ENCODE data around the gene GRK5. TPM values are rescaled to one million over a fixed set of nuclear protein-coding genes. Genes with fewer than 3 reads are reported as not detected.

GRK5 gene
- total and polyA plus RNA-seq, 2 donors from 2014 or later = 7.3 to 18.7 TPM

- no peaks in the 10 kb centered on the region for H3K27me3 ChIP-seq (ENCODE audit: control insufficient read depth, insufficient read depth, low read length)
- FAIRE-seq = no peak
- no peaks in the 10 kb centered on the region for H3K9me3 ChIP-seq (ENCODE audit: control insufficient read depth in 2 of 3, insufficient read depth in 1 of 3, low read length in 3 of 3)
- no peak overlapping the region for H3K27ac ChIP-seq (ENCODE audit: low read depth in 2 of 2, low read length in 2 of 2)
- H3K4me1 ChIP-seq (ENCODE audit: control insufficient read depth in 2 of 3, insufficient read depth in 2 of 3, low read depth in 1 of 3, low read length in 3 of 3) = peaks cover 0 to 15% (median 10%) of the 10 kb centered on the region in 3 donors
- intact Hi-C loops (cut with DNase I) = no loop called here
- peak in 1 of 5 donors; percentile 63 for DNase-seq
- no peaks in the 10 kb centered on the region for H3K36me3 ChIP-seq (ENCODE audit: control insufficient read depth in 2 of 3, insufficient read depth in 3 of 3, low read length in 3 of 3)
- H3K4me3 ChIP-seq (ENCODE audit: low read length in 3 of 3) = no peak overlapping the region
- no peak overlapping the region for H3K9ac ChIP-seq (ENCODE audit: low read length in 3 of 3)
- TF ChIP-seq CTCF (IDR thresholded peaks at IDR 0.05; ENCODE audit: borderline replicate concordance, extremely low read depth, insufficient read depth) = no peak
Observed at GRCh38 chr10:119459681-119460340, 252.4 kb downstream of the GRK5 start.

- H3K9ac ChIP-seq (ENCODE audit: low read length in 3 of 3) = no peak overlapping the region
- intact Hi-C loops (cut with DNase I) = no loop called here
- FAIRE-seq (no peak), DNase-seq (peak in 1 of 5 donors; percentile 68)
- H3K36me3 ChIP-seq (ENCODE audit: control insufficient read depth in 2 of 3, insufficient read depth in 3 of 3, low read length in 3 of 3) = no peaks in the 10 kb centered on the region
- no peak overlapping the region for H3K4me3 ChIP-seq (ENCODE audit: low read length in 3 of 3)
- no peaks in the 10 kb centered on the region for H3K9me3 ChIP-seq (ENCODE audit: control insufficient read depth in 2 of 3, insufficient read depth in 1 of 3, low read length in 3 of 3)
- peak overlapping the region in 1 of 2 donors; percentile 43 for H3K27ac ChIP-seq (ENCODE audit: low read depth in 2 of 2, low read length in 2 of 2)
- no peaks in the 10 kb centered on the region for H3K27me3 ChIP-seq (ENCODE audit: control insufficient read depth, insufficient read depth, low read length)
- peaks cover 0 to 15% (median 10%) of the 10 kb centered on the region in 3 donors for H3K4me1 ChIP-seq (ENCODE audit: control insufficient read depth in 2 of 3, insufficient read depth in 2 of 3, low read depth in 1 of 3, low read length in 3 of 3)
- no peak for TF ChIP-seq CTCF (IDR thresholded peaks at IDR 0.05; ENCODE audit: borderline replicate concordance, extremely low read depth, insufficient read depth)
Observed at GRCh38 chr10:119460369-119461195, 253.2 kb downstream of the GRK5 start.

- no peaks in the 10 kb centered on the region for H3K36me3 ChIP-seq (ENCODE audit: control insufficient read depth in 2 of 3, insufficient read depth in 3 of 3, low read length in 3 of 3)
- FAIRE-seq = no peak
- no peak overlapping the region for H3K4me3 ChIP-seq (ENCODE audit: low read length in 3 of 3)
- intact Hi-C loops (cut with DNase I) = no loop called here
- DNase-seq = peak in 1 of 5 donors; percentile 78
- H3K9ac ChIP-seq (ENCODE audit: low read length in 3 of 3) = no peak overlapping the region
- no peaks in the 10 kb centered on the region for H3K9me3 ChIP-seq (ENCODE audit: control insufficient read depth in 2 of 3, insufficient read depth in 1 of 3, low read length in 3 of 3)
- no peak for TF ChIP-seq CTCF (IDR thresholded peaks at IDR 0.05; ENCODE audit: borderline replicate concordance, extremely low read depth, insufficient read depth)
- no peaks in the 10 kb centered on the region for H3K27me3 ChIP-seq (ENCODE audit: control insufficient read depth, insufficient read depth, low read length)
- H3K27ac ChIP-seq (ENCODE audit: low read depth in 2 of 2, low read length in 2 of 2) = peak overlapping the region; percentile 36 to 43
- peaks cover 0 to 15% (median 10%) of the 10 kb centered on the region in 3 donors for H3K4me1 ChIP-seq (ENCODE audit: control insufficient read depth in 2 of 3, insufficient read depth in 2 of 3, low read depth in 1 of 3, low read length in 3 of 3)
Observed at GRCh38 chr10:119461380-119461779, 254.0 kb downstream of the GRK5 start.
